Measurements from ENCODE around the gene CCDC33.

The CCDC33 gene

GRCh38 chr15:74384881-74385643 lies 148.9 kb downstream of the CCDC33 start:
- DNase-seq = peak; percentile 21

GRCh38 chr15:74385733-74386132 lies 149.6 kb downstream of the CCDC33 start:
- no peak for DNase-seq
